ENCODE results near the gene TMEM38B.

The TMEM38B gene

DNA sequence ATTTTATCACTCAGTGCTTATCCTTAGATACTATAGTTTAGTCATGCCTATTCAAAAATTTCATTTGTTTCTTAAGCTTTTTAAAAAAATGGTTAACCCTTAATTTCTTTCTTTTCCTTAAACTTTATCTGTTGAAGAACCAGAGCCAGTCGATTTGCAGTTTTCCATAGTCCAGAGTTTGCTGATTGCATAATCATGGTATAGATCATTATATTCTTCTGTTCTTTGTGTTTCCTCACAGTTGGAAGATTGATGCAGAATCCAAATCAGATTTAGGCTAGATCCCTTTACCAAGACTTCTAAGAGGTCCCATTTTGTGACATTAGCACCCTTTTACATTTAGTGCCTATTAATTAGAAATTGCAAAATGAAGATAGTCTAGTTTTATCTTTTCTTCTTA lies 18.0 kb downstream of the TMEM38B start:
- DNase-seq (ENCODE audit: low read depth): no peak
- in situ Hi-C loops (cut with HindIII; ENCODE audit: low sequenced_read_pairs): no loop called here
- no peak overlapping the region for H3K4me3 ChIP-seq (ENCODE audit: low read depth, low read length)
- TF ChIP-seq, protein P1, sequence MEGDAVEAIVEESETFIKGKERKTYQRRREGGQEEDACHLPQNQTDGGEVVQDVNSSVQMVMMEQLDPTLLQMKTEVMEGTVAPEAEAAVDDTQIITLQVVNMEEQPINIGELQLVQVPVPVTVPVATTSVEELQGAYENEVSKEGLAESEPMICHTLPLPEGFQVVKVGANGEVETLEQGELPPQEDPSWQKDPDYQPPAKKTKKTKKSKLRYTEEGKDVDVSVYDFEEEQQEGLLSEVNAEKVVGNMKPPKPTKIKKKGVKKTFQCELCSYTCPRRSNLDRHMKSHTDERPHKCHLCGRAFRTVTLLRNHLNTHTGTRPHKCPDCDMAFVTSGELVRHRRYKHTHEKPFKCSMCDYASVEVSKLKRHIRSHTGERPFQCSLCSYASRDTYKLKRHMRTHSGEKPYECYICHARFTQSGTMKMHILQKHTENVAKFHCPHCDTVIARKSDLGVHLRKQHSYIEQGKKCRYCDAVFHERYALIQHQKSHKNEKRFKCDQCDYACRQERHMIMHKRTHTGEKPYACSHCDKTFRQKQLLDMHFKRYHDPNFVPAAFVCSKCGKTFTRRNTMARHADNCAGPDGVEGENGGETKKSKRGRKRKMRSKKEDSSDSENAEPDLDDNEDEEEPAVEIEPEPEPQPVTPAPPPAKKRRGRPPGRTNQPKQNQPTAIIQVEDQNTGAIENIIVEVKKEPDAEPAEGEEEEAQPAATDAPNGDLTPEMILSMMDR (IDR thresholded peaks at IDR 0.05; ENCODE audit: low read depth, low read length, missing control alignments): no peak

DNA sequence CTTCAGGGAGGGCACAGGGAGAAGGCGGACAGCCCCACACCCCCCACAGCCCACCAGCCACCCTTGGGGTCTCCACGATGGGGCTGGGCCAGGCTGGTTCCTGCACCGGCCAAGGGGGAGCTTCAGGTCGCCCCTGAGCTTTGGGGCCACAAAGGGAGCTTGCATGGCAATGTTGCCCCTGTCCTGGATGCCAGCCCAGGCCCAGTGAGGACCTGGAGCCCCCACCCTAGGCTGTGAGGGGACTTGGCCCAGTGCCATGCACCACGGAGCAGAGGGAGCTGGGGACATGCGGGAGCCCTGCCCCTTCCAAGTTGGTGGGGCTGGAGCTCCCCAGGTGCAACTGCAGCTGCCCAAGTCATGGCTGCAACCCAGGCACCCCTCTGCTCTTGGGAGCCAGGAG lies 18.4 kb downstream of the TMEM38B start:
- H3K4me3 ChIP-seq (ENCODE audit: low read depth, low read length): no peak overlapping the region
- in situ Hi-C loops (cut with HindIII; ENCODE audit: low sequenced_read_pairs): no loop called here
- TF ChIP-seq, protein P1 (IDR thresholded peaks at IDR 0.05; ENCODE audit: low read depth, low read length, missing control alignments): no peak
- DNase-seq (ENCODE audit: low read depth): no peak

DNA sequence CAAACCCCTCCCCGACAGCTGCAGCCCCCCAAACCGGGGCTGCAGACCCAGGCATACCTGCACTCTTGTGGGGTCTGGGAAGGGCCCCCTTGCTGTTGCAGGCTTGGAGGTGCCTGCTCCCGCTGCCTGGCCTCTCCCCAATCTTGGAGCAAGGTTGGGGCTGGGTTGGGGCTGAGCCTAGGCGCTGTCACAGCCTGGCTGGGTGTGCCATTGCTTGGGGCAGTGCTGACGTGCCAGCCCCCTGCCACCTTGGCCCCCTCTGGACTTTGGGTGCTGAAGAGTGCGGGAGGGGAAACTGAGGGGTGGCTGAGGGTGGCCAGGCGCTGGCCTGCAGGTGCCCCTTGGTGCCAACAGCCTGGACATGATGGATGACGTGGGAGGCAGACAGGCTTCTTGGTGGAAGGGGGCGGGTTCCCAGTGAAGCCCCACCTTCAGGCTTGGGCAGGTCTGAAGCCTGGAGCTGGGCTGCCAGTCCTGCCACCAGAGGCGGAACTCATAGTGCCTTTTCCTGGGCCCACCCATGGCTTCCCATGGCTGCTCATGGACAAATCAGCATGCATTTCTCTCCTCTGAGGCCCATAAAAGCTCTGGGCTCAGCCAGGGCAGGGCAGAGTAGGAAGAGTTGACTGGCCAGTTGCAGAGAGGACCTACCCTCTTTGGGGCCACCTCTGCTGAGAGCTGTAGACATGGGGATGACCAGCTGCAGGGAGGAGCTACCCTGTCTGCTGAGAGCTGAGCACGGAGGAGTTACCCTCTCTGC lies 19.1 kb downstream of the TMEM38B start:
- no peak overlapping the region for H3K4me3 ChIP-seq (ENCODE audit: low read depth, low read length)
- in situ Hi-C loops (cut with HindIII; ENCODE audit: low sequenced_read_pairs): no loop called here
- TF ChIP-seq, protein P1 (IDR thresholded peaks at IDR 0.05; ENCODE audit: low read depth, low read length, missing control alignments): no peak
- no peak for DNase-seq (ENCODE audit: low read depth)

DNA sequence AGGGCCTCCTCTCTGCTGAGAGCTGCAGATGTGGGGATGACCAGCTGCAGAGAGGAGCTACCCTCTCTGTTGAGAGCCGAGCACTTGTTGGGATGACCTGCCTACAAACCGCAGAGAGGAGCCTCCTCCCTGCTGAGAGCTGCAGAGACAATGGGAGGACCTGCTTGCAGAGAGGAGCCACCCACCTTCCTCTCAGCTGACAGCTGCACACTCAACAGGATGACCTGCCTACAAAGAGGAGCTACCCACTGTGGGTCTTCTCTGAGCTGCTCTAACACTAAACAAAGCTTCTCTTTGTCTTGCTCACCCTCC lies 19.6 kb downstream of the TMEM38B start:
- DNase-seq (ENCODE audit: low read depth): no peak
- no peak overlapping the region for H3K4me3 ChIP-seq (ENCODE audit: low read depth, low read length)
- in situ Hi-C loops (cut with HindIII; ENCODE audit: low sequenced_read_pairs): no loop called here
- TF ChIP-seq, protein P1 (IDR thresholded peaks at IDR 0.05; ENCODE audit: low read depth, low read length, missing control alignments): no peak

DNA sequence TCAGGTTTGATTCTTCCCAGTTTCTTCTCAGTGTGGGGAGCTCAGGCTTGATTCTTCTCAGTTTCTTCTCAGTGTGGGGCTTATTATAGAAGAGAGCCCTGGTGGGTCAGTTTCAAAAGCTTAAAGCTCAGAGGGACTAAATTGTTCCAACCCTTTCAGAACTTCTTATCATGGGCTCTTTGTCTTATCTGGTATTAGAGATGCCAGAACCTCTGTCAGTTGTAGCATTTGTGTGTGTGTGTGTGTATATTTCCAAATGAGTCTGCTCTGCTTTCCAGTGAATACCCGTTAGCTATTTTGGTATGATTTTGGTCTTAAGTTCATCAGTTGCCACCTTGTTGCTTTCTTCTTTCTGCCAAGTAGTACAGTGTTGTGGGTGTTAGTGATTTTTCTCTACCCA lies 21.8 kb downstream of the TMEM38B start:
- TF ChIP-seq, protein P1 (IDR thresholded peaks at IDR 0.05; ENCODE audit: low read depth, low read length, missing control alignments): no peak
- in situ Hi-C loops (cut with HindIII; ENCODE audit: low sequenced_read_pairs): no loop called here
- no peak for DNase-seq (ENCODE audit: low read depth)
- H3K4me3 ChIP-seq (ENCODE audit: low read depth, low read length): no peak overlapping the region

DNA sequence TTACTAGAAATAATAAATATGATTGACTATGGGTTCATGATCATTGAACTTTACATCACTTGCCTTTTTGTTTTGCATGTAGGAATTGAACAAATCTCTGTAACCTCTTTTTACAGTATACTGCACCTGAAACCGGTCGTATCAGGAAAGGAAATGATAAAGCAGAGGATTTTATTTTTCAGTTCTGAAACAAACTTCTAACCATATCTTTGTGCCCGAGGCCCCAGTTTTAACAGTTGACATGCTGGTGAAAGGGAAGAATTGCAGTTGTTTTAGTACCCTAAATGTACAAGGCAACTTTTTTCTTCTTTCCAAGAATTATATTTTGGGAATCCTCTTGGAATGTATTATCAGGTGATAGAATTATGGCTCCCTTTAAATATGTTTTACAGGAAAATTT lies 27.8 kb downstream of the TMEM38B start:
- TF ChIP-seq, protein P1 (IDR thresholded peaks at IDR 0.05; ENCODE audit: low read depth, low read length, missing control alignments): no peak
- in situ Hi-C loops (cut with HindIII; ENCODE audit: low sequenced_read_pairs): loop anchor here (5.0 kb wide), 1 partner anchor 100 kb away; no protein-coding TSS in a partner anchor

More for the DNA sequence above, 27.8 kb downstream of the TMEM38B start:
- H3K4me3 ChIP-seq (ENCODE audit: low read depth, low read length): no peak overlapping the region
- no peak for DNase-seq (ENCODE audit: low read depth)

Data from astrocyte of the cerebellum (primary cell).